Activated naive CD8-positive, alpha-beta T cell treated with anti-CD3 and anti-CD28 coated beads, Interleukin-2, amount 10 ng/mL, durations not matched to agents 7 days and 5 days (primary cell): ENCODE measurements around the gene PDCD2L. TPM values are rescaled to one million over a fixed set of nuclear protein-coding genes. Genes with fewer than 3 reads are reported as not detected.
A peak's percentile ranks its signal among the peaks of the same experiment; 100 is the strongest.
"Not testable (repeated sequence)": the region's sequence is repeated elsewhere in the genome, so short reads cannot be mapped to it uniquely, and the experiment has no call there.

Experiments used
- ATAC-seq: fragments of 150-1000 bp; cut with Tn5 transposase; one replicate; pipeline ENCODE4 v1.10.0; 2021; ENCODE audit warnings: low read depth, moderate library complexity
- POLR2A ChIA-PET: fragments of 350-600 bp; sonication (Branson Sonifier 250); formaldehyde crosslinking; loops from one replicate; lab custom pipeline; 2021; ENCODE audit warnings: antibody characterized with exemption; lab: Charles Lee
- DNase-seq: peaks from one replicate; pipeline ENCODE4 v3.0.0; 2021
- H3K27ac Mint-ChIP-seq: one replicate; pipeline ENCODE4 v1.8.0; 2022; ENCODE audit warnings: mild to moderate bottlenecking, mixed read lengths
- H3K27me3 Mint-ChIP-seq: one replicate; pipeline ENCODE4 v1.8.0; 2022; ENCODE audit warnings: mild to moderate bottlenecking, moderate library complexity, mixed read lengths
- H3K36me3 Mint-ChIP-seq: one replicate; pipeline ENCODE4 v1.8.0; 2021; ENCODE audit warnings: mild to moderate bottlenecking, mixed read lengths
- H3K4me1 Mint-ChIP-seq: one replicate; pipeline ENCODE4 v1.8.0; 2021; ENCODE audit warnings: mixed read lengths
- H3K4me3 Mint-ChIP-seq: one replicate; pipeline ENCODE4 v1.8.0; 2022; ENCODE audit warnings: mild to moderate bottlenecking, moderate library complexity, mixed read lengths
- H3K9me3 Mint-ChIP-seq: one replicate; pipeline ENCODE4 v1.8.0; 2021; ENCODE audit warnings: mixed read lengths
- total RNA-seq, 2 experiments: library from RNA; stranded (reverse); gene quantifications; one replicate each; pipeline ENCODE4 v1.2.3, GENCODE V29; 2021

Gene PDCD2L
- total RNA-seq, 2 experiments from 2014 or later, result 9.4 to 13.3 TPM

- Mint-ChIP-seq H3K4me3 (no peak overlapping the region), H3K4me1 (peaks cover 5% of the 10 kb centered on the region), H3K27me3 (no peaks in the 10 kb centered on the region), H3K9me3 (no peaks in the 10 kb centered on the region), H3K36me3 (peaks cover 42% of the 10 kb centered on the region), H3K27ac (no peak overlapping the region)
- ATAC-seq, result no peak
- POLR2A ChIA-PET, result no interaction called here
- no peak for DNase-seq
These were observed 44.0 kb downstream of the PDCD2L start for GRCh38 chr19:34448191-34448590.

- POLR2A ChIA-PET, result no interaction called here
- peaks cover 5% of the 10 kb centered on the region for H3K4me1 Mint-ChIP-seq
- no peak for DNase-seq
- H3K27me3 Mint-ChIP-seq, result no peaks in the 10 kb centered on the region
- no peak for ATAC-seq
- H3K9me3 Mint-ChIP-seq, result no peaks in the 10 kb centered on the region
- no peak overlapping the region for H3K4me3 Mint-ChIP-seq
- peak overlapping the region; percentile 17 for H3K27ac Mint-ChIP-seq
- H3K36me3 Mint-ChIP-seq, result peaks cover 41% of the 10 kb centered on the region
These were observed 48.5 kb downstream of the PDCD2L start for GRCh38 chr19:34452723-34453122.

GRCh38 chr19:34454091-34454490, 49.9 kb downstream of the PDCD2L start:
- POLR2A ChIA-PET, result no interaction called here
- Mint-ChIP-seq H3K27ac (no peak overlapping the region), H3K4me1 (peaks cover 5% of the 10 kb centered on the region)

GRCh38 chr19:34454685-34455084, 50.5 kb downstream of the PDCD2L start:
- Mint-ChIP-seq H3K27ac (no peak overlapping the region), H3K27me3 (no peaks in the 10 kb centered on the region), H3K36me3 (peaks cover 32% of the 10 kb centered on the region), H3K4me3 (no peak overlapping the region), H3K9me3 (no peaks in the 10 kb centered on the region), H3K4me1 (peaks cover 5% of the 10 kb centered on the region)
- DNase-seq (no peak), ATAC-seq (no peak)
- POLR2A ChIA-PET, result no interaction called here

More at GRCh38 chr19:34454091-34454490, 49.9 kb downstream of the PDCD2L start:
- Mint-ChIP-seq H3K36me3 (peaks cover 38% of the 10 kb centered on the region), H3K4me3 (no peak overlapping the region), H3K9me3 (no peaks in the 10 kb centered on the region), H3K27me3 (no peaks in the 10 kb centered on the region)
- ATAC-seq, result no peak
- no peak for DNase-seq

GRCh38 chr19:34455783-34456480, 51.7 kb downstream of the PDCD2L start:
- DNase-seq, H3K9me3 Mint-ChIP-seq, H3K4me3 Mint-ChIP-seq, H3K27me3 Mint-ChIP-seq, H3K4me1 Mint-ChIP-seq, H3K27ac Mint-ChIP-seq, ATAC-seq, POLR2A ChIA-PET: not testable (repeated sequence)
- peaks cover 36% of the 10 kb centered on the region for H3K36me3 Mint-ChIP-seq

- Mint-ChIP-seq H3K27ac (peak overlapping the region; percentile 36), H3K4me1 (peaks cover 6% of the 10 kb centered on the region), H3K4me3 (no peak overlapping the region), H3K36me3 (peaks cover 45% of the 10 kb centered on the region), H3K27me3 (no peaks in the 10 kb centered on the region), H3K9me3 (no peaks in the 10 kb centered on the region)
- POLR2A ChIA-PET, result no interaction called here
- no peak for ATAC-seq
- no peak for DNase-seq
These were observed 53.2 kb downstream of the PDCD2L start for GRCh38 chr19:34457446-34457845.

GRCh38 chr19:34458677-34459076, 54.5 kb downstream of the PDCD2L start:
- Mint-ChIP-seq H3K4me3 (no peak overlapping the region), H3K27ac (no peak overlapping the region), H3K9me3 (no peaks in the 10 kb centered on the region), H3K4me1 (peaks cover 4% of the 10 kb centered on the region), H3K36me3 (peaks cover 44% of the 10 kb centered on the region), H3K27me3 (no peaks in the 10 kb centered on the region)
- POLR2A ChIA-PET, result no interaction called here
- DNase-seq (no peak), ATAC-seq (no peak)

GRCh38 chr19:34459614-34460013, 55.4 kb downstream of the PDCD2L start:
- POLR2A ChIA-PET, result no interaction called here
- Mint-ChIP-seq H3K9me3 (no peaks in the 10 kb centered on the region), H3K27ac (no peak overlapping the region), H3K27me3 (no peaks in the 10 kb centered on the region), H3K36me3 (peaks cover 40% of the 10 kb centered on the region), H3K4me1 (peaks cover 4% of the 10 kb centered on the region), H3K4me3 (no peak overlapping the region)
- no peak for ATAC-seq
- no peak for DNase-seq

GRCh38 chr19:34461375-34462100, 57.3 kb downstream of the PDCD2L start:
- ATAC-seq (no peak), DNase-seq (no peak)
- H3K36me3 Mint-ChIP-seq, result peaks cover 40% of the 10 kb centered on the region
- no peak overlapping the region for H3K4me3 Mint-ChIP-seq
- POLR2A ChIA-PET, result no interaction called here
- peaks cover 4% of the 10 kb centered on the region for H3K4me1 Mint-ChIP-seq
- no peaks in the 10 kb centered on the region for H3K9me3 Mint-ChIP-seq
- H3K27ac Mint-ChIP-seq, result no peak overlapping the region
- no peaks in the 10 kb centered on the region for H3K27me3 Mint-ChIP-seq

- H3K9me3 Mint-ChIP-seq, H3K4me3 Mint-ChIP-seq, ATAC-seq, H3K27ac Mint-ChIP-seq, POLR2A ChIA-PET, H3K27me3 Mint-ChIP-seq, DNase-seq, H3K4me1 Mint-ChIP-seq: not testable (repeated sequence)
- H3K36me3 Mint-ChIP-seq, result peaks cover 44% of the 10 kb centered on the region
These were observed 60.6 kb downstream of the PDCD2L start for GRCh38 chr19:34464785-34465184.

GRCh38 chr19:34468409-34468808, 64.2 kb downstream of the PDCD2L start:
- POLR2A ChIA-PET, result no interaction called here
- Mint-ChIP-seq H3K4me1 (peaks cover 5% of the 10 kb centered on the region), H3K4me3 (no peak overlapping the region), H3K36me3 (peaks cover 40% of the 10 kb centered on the region), H3K27ac (no peak overlapping the region), H3K9me3 (no peaks in the 10 kb centered on the region), H3K27me3 (no peaks in the 10 kb centered on the region)
- DNase-seq (no peak), ATAC-seq (no peak)

- ATAC-seq, H3K27me3 Mint-ChIP-seq, DNase-seq, H3K9me3 Mint-ChIP-seq, H3K4me3 Mint-ChIP-seq, POLR2A ChIA-PET, H3K27ac Mint-ChIP-seq, H3K4me1 Mint-ChIP-seq: not testable (repeated sequence)
- H3K36me3 Mint-ChIP-seq, result peaks cover 40% of the 10 kb centered on the region
These were observed 64.8 kb downstream of the PDCD2L start for GRCh38 chr19:34469026-34469425.

- H3K4me3 Mint-ChIP-seq, result no peak overlapping the region
- DNase-seq (no peak), ATAC-seq (no peak)
- POLR2A ChIA-PET, result no interaction called here
- no peak overlapping the region for H3K27ac Mint-ChIP-seq
- H3K9me3 Mint-ChIP-seq, result no peaks in the 10 kb centered on the region
- H3K4me1 Mint-ChIP-seq, result peaks cover 5% of the 10 kb centered on the region
- H3K27me3 Mint-ChIP-seq, result no peaks in the 10 kb centered on the region
- peaks cover 34% of the 10 kb centered on the region for H3K36me3 Mint-ChIP-seq
These were observed 67.9 kb downstream of the PDCD2L start for GRCh38 chr19:34471906-34472700.
